IMR-90 (cell line): ENCODE data around the gene NKAIN4.

Source experiments
- CEBPB ChIP-seq: IDR thresholded peaks from 2 replicates; pipeline ENCODE4 v1.6.1; 2012; ENCODE audit warnings: low read depth, low read length, improper control_type of control experiment
- CHD1 ChIP-seq: IDR thresholded peaks from 2 replicates; pipeline ENCODE4 v1.6.1; 2012; ENCODE audit warnings: low read depth, low read length, improper control_type of control experiment
- CTCF ChIP-seq: conservative IDR thresholded peaks from 2 replicates; pipeline ENCODE4 v1.5.1; 2012; ENCODE audit warnings: mild to moderate bottlenecking, low read depth, low read length, improper control_type of control experiment
- MAZ ChIP-seq: IDR thresholded peaks from 2 replicates; pipeline ENCODE4 v1.6.1; 2012; ENCODE audit warnings: low read depth, mild to moderate bottlenecking, low read length, improper control_type of control experiment, moderate library complexity, borderline replicate concordance
- MXI1 ChIP-seq: IDR thresholded peaks from 2 replicates; pipeline ENCODE4 v1.6.1; 2012; ENCODE audit warnings: low read depth, mild to moderate bottlenecking, low read length, moderate library complexity, borderline replicate concordance
- POLR2A ChIP-seq: IDR thresholded peaks from 2 replicates; pipeline ENCODE4 v1.6.1; 2012; ENCODE audit warnings: mild to moderate bottlenecking, low read depth, low read length
- SMC3 ChIP-seq: fragments of 150-350 bp; IDR thresholded peaks from 2 replicates; pipeline ENCODE4 v1.6.1; 2016; ENCODE audit warnings: low read depth, mild to moderate bottlenecking, antibody characterized with exemption, low read length, moderate library complexity

GRCh38 chr20:63277466-63278272 lies 23.4 kb upstream of the NKAIN4 start:
- TF ChIP-seq CTCF (no peak), POLR2A (no peak), MXI1 (no peak), CHD1 (no peak), SMC3 (no peak), CEBPB (no peak), MAZ (no peak)
